Testis (tissue), 3 donors: ENCODE measurements around the gene MRNIP. TPM values are rescaled to one million over a fixed set of nuclear protein-coding genes. Genes with fewer than 3 reads are reported as not detected.
A peak's percentile ranks its signal among the peaks of the same experiment; 100 is the strongest.

Experiments used
- DNase-seq: peaks from one replicate; pipeline ENCODE4 v3.0.0-alpha.2; 2019
- H3K27ac ChIP-seq, 2 donors: fragments of 200-600 bp; sonication (generic); one replicate each; pipeline ENCODE4 v1.5.1; 2019
- H3K27me3 ChIP-seq: fragments of 200-600 bp; sonication (generic); one replicate; pipeline ENCODE4 v1.5.1; 2019
- H3K36me3 ChIP-seq: fragments of 200-600 bp; sonication (generic); one replicate; pipeline ENCODE4 v1.5.1; 2017; ENCODE audit warnings: low read depth; ENCODE audit errors: missing control alignments
- H3K4me1 ChIP-seq: fragments of 200-600 bp; sonication (generic); one replicate; pipeline ENCODE4 v1.5.1; 2019
- H3K4me3 ChIP-seq, 2 donors: fragments of 200-600 bp; sonication (generic); one replicate each; pipeline ENCODE4 v1.5.1; 2017 to 2019
- H3K9me3 ChIP-seq: fragments of 200-600 bp; sonication (generic); one replicate; pipeline ENCODE4 v1.5.1; 2017
- CTCF ChIP-seq, 3 experiments: fragments of 450-650 bp in 2 of 3; fragments of 200-600 bp in 1 of 3; sonication (generic) in 1 of 3; IDR thresholded peaks; one replicate each; pipeline ENCODE4 v1.5.1; 2016 to 2019; ENCODE audit warnings: antibody characterized with exemption in 3 of 3, mild to moderate bottlenecking in 2 of 3, moderate library complexity in 1 of 3
- POLR2A ChIP-seq: fragments of 450-650 bp; IDR thresholded peaks from one replicate; pipeline ENCODE4 v1.6.1; 2017; ENCODE audit warnings: antibody characterized with exemption, mild to moderate bottlenecking, moderate library complexity
- WGBS, 2 donors: methylation state at CpG; one replicate each; pipeline ENCODE4 v1.1.5; 2018; 5-methylcytosine and 5-hydroxymethylcytosine counted together
- intact Hi-C: fragments of 100-400 bp; cut with DNase I; formaldehyde crosslinking; loops from one replicate; pipeline ENCODE4 v1.15.1; 2023; ENCODE audit warnings: low total_unique reads
- polyA plus RNA-seq: library from polyadenylated mRNA; stranded (reverse); fragments of 350-450 nt; fragmentation: Illumina TruSeq; extraction: RNeasy Lipid Tissue Mini Kit (QIAGEN cat#74804); gene quantifications from one replicate; pipeline ENCODE4 v1.2.3, GENCODE V29; 2014; ENCODE audit warnings: low read depth, low replicate concordance; ENCODE audit not compliant: insufficient read depth
- total RNA-seq, 2 donors: library from RNA; depleted of rRNA; stranded (reverse); fragments of >200 nt; gene quantifications; one replicate each; pipeline ENCODE4 v1.2.3, GENCODE V29; 2016

Gene MRNIP
- total and polyA plus RNA-seq, 3 donors from 2014 or later, result 34.9 to 61.4 (median 58.7) TPM

- H3K36me3 ChIP-seq, result no peaks in the 10 kb centered on the region
- intact Hi-C loops, result no loop called here
- TF ChIP-seq POLR2A, result no peak
- TF ChIP-seq CTCF (IDR thresholded peaks at IDR 0.05), result no peak
These were observed 32.9 kb downstream of the MRNIP start for GRCh38 chr5:179825655-179826182.

GRCh38 chr5:179824745-179825112 is 33.9 kb downstream of the MRNIP start:
- TF ChIP-seq CTCF (IDR thresholded peaks at IDR 0.05), result no peak
- no peak for TF ChIP-seq POLR2A
- H3K4me3 ChIP-seq, result no peak overlapping the region
- intact Hi-C loops, result no loop called here
- no peaks in the 10 kb centered on the region for H3K9me3 ChIP-seq
- no peaks in the 10 kb centered on the region for H3K27me3 ChIP-seq
- no peak overlapping the region for H3K27ac ChIP-seq
- DNase-seq, result no peak
- peaks cover 42% of the 10 kb centered on the region for H3K4me1 ChIP-seq
- no peaks in the 10 kb centered on the region for H3K36me3 ChIP-seq
- WGBS, 2 donors, result 70 to 88% methylated on average over 3 of the region's 3 CpGs

More at GRCh38 chr5:179825655-179826182, 32.9 kb downstream of the MRNIP start:
- DNase-seq, result no peak
- no peak overlapping the region for H3K27ac ChIP-seq
- H3K9me3 ChIP-seq, result no peaks in the 10 kb centered on the region
- H3K4me1 ChIP-seq, result peaks cover 35% of the 10 kb centered on the region
- H3K27me3 ChIP-seq, result no peaks in the 10 kb centered on the region
- H3K4me3 ChIP-seq, result no peak overlapping the region
- 76 to 80% methylated on average over 12 to 13 of the region's 13 CpGs for WGBS, 2 donors

- Histone ChIP-seq H3K4me3 (no peak overlapping the region), H3K27ac (no peak overlapping the region), H3K9me3 (no peaks in the 10 kb centered on the region), H3K36me3 (no peaks in the 10 kb centered on the region), H3K4me1 (peaks cover 48% of the 10 kb centered on the region), H3K27me3 (no peaks in the 10 kb centered on the region)
- intact Hi-C loops, result no loop called here
- DNase-seq, result no peak
- 83 to 92% methylated on average over 11 to 22 of the region's 22 CpGs for WGBS, 2 donors
- TF ChIP-seq CTCF (IDR thresholded peaks at IDR 0.05), result no peak
- no peak for TF ChIP-seq POLR2A
These were observed 34.5 kb downstream of the MRNIP start for GRCh38 chr5:179823937-179824744.

GRCh38 chr5:179822444-179822990 is 36.1 kb downstream of the MRNIP start:
- no peak for DNase-seq
- peaks cover 56% of the 10 kb centered on the region for H3K4me1 ChIP-seq
- TF ChIP-seq CTCF (IDR thresholded peaks at IDR 0.05), result no peak
- TF ChIP-seq POLR2A, result no peak
- no peaks in the 10 kb centered on the region for H3K36me3 ChIP-seq
- H3K27me3 ChIP-seq, result no peaks in the 10 kb centered on the region
- intact Hi-C loops, result no loop called here
- H3K9me3 ChIP-seq, result no peaks in the 10 kb centered on the region
- 38 to 43% methylated on average over 5 to 8 of the region's 8 CpGs for WGBS, 2 donors
- peak overlapping the region; percentile 100 for H3K27ac ChIP-seq
- peak overlapping the region; percentile 99 to 100 for H3K4me3 ChIP-seq
